ENCODE measurements around the gene ELOVL6.

- TF ChIP-seq CTCF (IDR thresholded peaks at IDR 0.05 in 4 of 5, conservative IDR thresholded peaks at IDR 0.05 in 1 of 5) (no peak), POLR2A (IDR thresholded peaks at IDR 0.05) (no peak)
Observed at GRCh38 chr4:110025056-110025455, 173.4 kb downstream of the ELOVL6 start.
